Hepatocyte (in vitro differentiated cells): ENCODE data around the gene LRP1B. TPM values are rescaled to one million over a fixed set of nuclear protein-coding genes. Genes with fewer than 3 reads are reported as not detected.

Experiments
- DNase-seq: peaks from one replicate; pipeline ENCODE4 v3.0.0-alpha.2; 2016; ENCODE audit warnings: low spot score
- H2AFZ ChIP-seq: fragments of 200-600 bp; sonication (generic); 2 replicates; pipeline ENCODE4 v1.6.0; 2016; ENCODE audit warnings: antibody characterized with exemption, mild to moderate bottlenecking
- H3K27ac ChIP-seq: fragments of 200-600 bp; sonication (generic); 2 replicates; pipeline ENCODE4 v1.5.1; 2016; ENCODE audit warnings: mild to moderate bottlenecking
- H3K27me3 ChIP-seq: fragments of 200-600 bp; sonication (generic); 2 replicates; pipeline ENCODE4 v1.6.1; 2016
- H3K36me3 ChIP-seq: fragments of 200-600 bp; sonication (generic); replicated peaks from 2 replicates; pipeline ENCODE4 v1.5.1; 2016; ENCODE audit warnings: low read depth; ENCODE audit not compliant: insufficient read depth
- H3K4me1 ChIP-seq: fragments of 200-600 bp; sonication (generic); 2 replicates; pipeline ENCODE4 v1.5.1; 2016; ENCODE audit warnings: mild to moderate bottlenecking, moderate library complexity; ENCODE audit not compliant: insufficient read depth
- H3K4me2 ChIP-seq: fragments of 200-600 bp; sonication (generic); 2 replicates; pipeline ENCODE4 v1.6.0; 2016
- H3K4me3 ChIP-seq: fragments of 200-600 bp; sonication (generic); 2 replicates; pipeline ENCODE4 v1.5.1; 2016; ENCODE audit warnings: mild to moderate bottlenecking
- H3K79me2 ChIP-seq: fragments of 200-600 bp; sonication (generic); 2 replicates; pipeline ENCODE4 v1.6.0; 2017; ENCODE audit warnings: mild to moderate bottlenecking
- H3K9me2 ChIP-seq: fragments of 200-600 bp; sonication (generic); replicated peaks from 2 replicates; pipeline ENCODE4 v1.6.0; 2017; ENCODE audit warnings: mild to moderate bottlenecking; ENCODE audit not compliant: insufficient read depth
- H3K9me3 ChIP-seq: fragments of 200-600 bp; sonication (generic); 2 replicates; pipeline ENCODE4 v1.5.1; 2016; ENCODE audit warnings: low read depth, mild to moderate bottlenecking
- H4K20me1 ChIP-seq: fragments of 200-600 bp; sonication (generic); 2 replicates; pipeline ENCODE4 v1.6.0; 2016; ENCODE audit warnings: mild to moderate bottlenecking; ENCODE audit not compliant: insufficient read depth, poor library complexity, severe bottlenecking
- EZH2 ChIP-seq: fragments of 200-600 bp; sonication (generic); IDR thresholded peaks from 2 replicates; pipeline ENCODE4 v1.6.1; 2016; ENCODE audit warnings: antibody characterized with exemption, mild to moderate bottlenecking, borderline replicate concordance
- EZH2phosphoT487 ChIP-seq: fragments of 200-600 bp; sonication (generic); IDR thresholded peaks from one replicate; pipeline ENCODE4 v1.6.1; 2018; ENCODE audit warnings: antibody characterized with exemption, mild to moderate bottlenecking, low read depth, moderate library complexity; ENCODE audit not compliant: unreplicated experiment, severe bottlenecking
- WGBS: methylation state at CpG from one replicate; pipeline ENCODE4 v1.1.6; 2016; ENCODE audit warnings: low lambda C conversion rate; ENCODE audit errors: missing lambda C conversion rate; 5-methylcytosine and 5-hydroxymethylcytosine counted together
- polyA plus RNA-seq: library from polyadenylated mRNA; unstranded; fragments of >200 nt; fragmentation: Nextera tagmentation; extraction: Ambion mirVana; gene quantifications from 2 replicates; pipeline ENCODE4 v1.2.1, GENCODE V29; 2016
- total RNA-seq: library from RNA; depleted of rRNA; stranded (reverse); fragments of >200 nt; gene quantifications from 2 replicates; pipeline ENCODE4 v1.2.3, GENCODE V29; 2014
- TF ChIP-seq, protein P1 (sequence below): fragments of 200-600 bp; sonication (generic); IDR thresholded peaks from 2 replicates; pipeline ENCODE4 v1.5.1; 2016; ENCODE audit warnings: antibody characterized with exemption, mild to moderate bottlenecking; ENCODE audit not compliant: poor library complexity

LRP1B gene
- total and polyA plus RNA-seq, 2 experiments from 2014 or later: 0.65 to 2.0 TPM

DNA sequence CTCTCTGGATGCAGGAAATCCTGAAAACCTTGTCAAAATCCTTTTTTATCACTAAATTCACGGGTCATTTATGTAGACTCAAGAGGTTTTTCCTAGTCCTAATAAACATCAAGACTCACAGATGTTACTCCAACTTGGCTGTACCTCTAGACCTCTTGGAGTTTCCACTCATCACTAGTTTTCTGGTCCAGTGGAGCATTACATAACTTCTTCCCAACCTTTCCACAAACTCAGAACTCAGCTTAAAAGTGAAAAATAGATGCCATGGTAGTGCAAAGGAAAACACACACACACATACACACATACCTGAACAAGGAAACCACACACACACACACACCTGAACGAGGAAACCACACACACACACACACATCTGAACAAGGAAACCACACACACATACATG lies 807.2 kb downstream of the LRP1B start:
- DNase-seq: no peak
- H3K4me3 ChIP-seq: no peak overlapping the region
- H3K79me2 ChIP-seq: no peaks in the 10 kb centered on the region
- H3K27me3 ChIP-seq: no peaks in the 10 kb centered on the region
- no peaks in the 10 kb centered on the region for H4K20me1 ChIP-seq
- no peaks in the 10 kb centered on the region for H3K36me3 ChIP-seq
- H3K27ac ChIP-seq: no peak overlapping the region
- H2AFZ ChIP-seq: no peak overlapping the region
- no peaks in the 10 kb centered on the region for H3K4me1 ChIP-seq
- TF ChIP-seq EZH2phosphoT487 (no peak), EZH2 (no peak)
- TF ChIP-seq, protein P1, sequence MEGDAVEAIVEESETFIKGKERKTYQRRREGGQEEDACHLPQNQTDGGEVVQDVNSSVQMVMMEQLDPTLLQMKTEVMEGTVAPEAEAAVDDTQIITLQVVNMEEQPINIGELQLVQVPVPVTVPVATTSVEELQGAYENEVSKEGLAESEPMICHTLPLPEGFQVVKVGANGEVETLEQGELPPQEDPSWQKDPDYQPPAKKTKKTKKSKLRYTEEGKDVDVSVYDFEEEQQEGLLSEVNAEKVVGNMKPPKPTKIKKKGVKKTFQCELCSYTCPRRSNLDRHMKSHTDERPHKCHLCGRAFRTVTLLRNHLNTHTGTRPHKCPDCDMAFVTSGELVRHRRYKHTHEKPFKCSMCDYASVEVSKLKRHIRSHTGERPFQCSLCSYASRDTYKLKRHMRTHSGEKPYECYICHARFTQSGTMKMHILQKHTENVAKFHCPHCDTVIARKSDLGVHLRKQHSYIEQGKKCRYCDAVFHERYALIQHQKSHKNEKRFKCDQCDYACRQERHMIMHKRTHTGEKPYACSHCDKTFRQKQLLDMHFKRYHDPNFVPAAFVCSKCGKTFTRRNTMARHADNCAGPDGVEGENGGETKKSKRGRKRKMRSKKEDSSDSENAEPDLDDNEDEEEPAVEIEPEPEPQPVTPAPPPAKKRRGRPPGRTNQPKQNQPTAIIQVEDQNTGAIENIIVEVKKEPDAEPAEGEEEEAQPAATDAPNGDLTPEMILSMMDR: no peak
- H3K9me2 ChIP-seq: no peaks in the 10 kb centered on the region
- no peaks in the 10 kb centered on the region for H3K9me3 ChIP-seq
- WGBS: 91% methylated on average over 2 of the region's 2 CpGs
- no peak overlapping the region for H3K4me2 ChIP-seq

DNA sequence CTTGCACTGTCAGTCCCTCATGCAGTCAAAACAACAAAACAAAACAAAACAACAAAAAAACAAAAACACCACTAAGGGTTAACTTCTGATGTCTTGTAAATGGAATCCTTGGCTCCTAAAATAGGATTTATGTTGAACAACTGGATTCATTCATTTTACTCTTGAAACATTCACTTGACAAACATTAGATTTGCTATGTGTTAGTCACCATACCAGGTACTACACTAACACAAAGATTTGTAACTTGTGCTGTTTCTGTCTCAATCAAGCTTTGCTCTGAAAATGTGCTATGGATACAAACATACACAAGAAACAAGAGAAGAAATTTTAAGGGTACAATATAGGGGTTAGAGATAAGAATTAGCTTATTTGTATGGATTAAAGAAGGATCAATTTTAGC lies 812.8 kb downstream of the LRP1B start:
- Histone ChIP-seq H3K4me2 (no peak overlapping the region), H3K4me1 (no peaks in the 10 kb centered on the region), H3K79me2 (no peaks in the 10 kb centered on the region), H3K9me3 (no peaks in the 10 kb centered on the region), H3K36me3 (no peaks in the 10 kb centered on the region), H3K27me3 (no peaks in the 10 kb centered on the region), H3K27ac (no peak overlapping the region), H2AFZ (no peak overlapping the region), H4K20me1 (no peaks in the 10 kb centered on the region), H3K9me2 (no peaks in the 10 kb centered on the region), H3K4me3 (no peak overlapping the region)
- DNase-seq: no peak
- TF ChIP-seq EZH2phosphoT487: no peak
- TF ChIP-seq, protein P1: no peak

DNA sequence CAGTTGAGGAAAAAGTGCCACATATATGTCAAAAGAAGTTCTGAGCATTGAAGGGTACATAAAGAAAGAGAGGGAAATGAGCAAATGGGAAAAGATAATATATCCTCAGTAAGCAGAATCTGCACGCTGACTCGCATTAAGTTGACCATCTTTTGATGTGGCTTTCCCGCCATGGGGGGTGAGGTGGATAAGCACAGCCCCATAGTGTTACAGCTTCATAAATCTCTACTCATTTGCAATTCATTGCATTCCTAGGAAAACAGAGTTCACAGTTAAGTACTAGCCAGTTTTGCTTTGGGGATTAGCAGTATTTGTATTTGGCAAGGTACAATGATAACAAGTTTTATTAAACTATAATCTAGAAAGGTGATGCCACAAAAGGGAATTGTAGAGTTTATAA lies 814.2 kb downstream of the LRP1B start:
- TF ChIP-seq, protein P1: no peak
- no peak for TF ChIP-seq EZH2
- no peak for TF ChIP-seq EZH2phosphoT487
- 68% methylated on average over 3 of the region's 3 CpGs for WGBS
- no peaks in the 10 kb centered on the region for H3K9me3 ChIP-seq
- H3K27ac ChIP-seq: no peak overlapping the region
- H3K36me3 ChIP-seq: no peaks in the 10 kb centered on the region
- no peak overlapping the region for H3K4me3 ChIP-seq
- no peaks in the 10 kb centered on the region for H3K27me3 ChIP-seq
- H3K4me2 ChIP-seq: no peak overlapping the region
- no peak for DNase-seq
- H3K4me1 ChIP-seq: no peaks in the 10 kb centered on the region
- no peak overlapping the region for H2AFZ ChIP-seq
- H4K20me1 ChIP-seq: no peaks in the 10 kb centered on the region
- H3K79me2 ChIP-seq: no peaks in the 10 kb centered on the region
- H3K9me2 ChIP-seq: no peaks in the 10 kb centered on the region

DNA sequence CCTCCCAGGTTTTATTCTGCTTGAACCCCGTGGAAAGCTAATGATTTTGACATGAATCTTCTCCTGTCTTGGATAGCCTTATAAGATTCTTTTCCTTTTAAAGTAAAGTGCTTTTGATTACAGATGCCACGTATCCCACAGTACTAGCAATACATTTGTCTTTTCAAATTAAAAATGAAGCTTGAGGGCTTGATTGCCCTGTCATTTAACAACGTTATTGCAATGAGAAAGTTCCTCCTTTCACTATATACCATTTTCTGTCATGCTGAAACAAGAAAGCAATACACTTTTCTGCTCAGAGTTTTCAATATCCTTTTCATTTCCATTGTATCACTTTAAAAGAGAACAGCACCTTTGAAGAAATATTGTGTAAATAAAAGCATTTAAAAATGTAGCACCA lies 814.7 kb downstream of the LRP1B start:
- Histone ChIP-seq H3K27ac (no peak overlapping the region), H3K4me3 (no peak overlapping the region), H3K27me3 (no peaks in the 10 kb centered on the region), H4K20me1 (no peaks in the 10 kb centered on the region), H3K9me3 (no peaks in the 10 kb centered on the region), H2AFZ (no peak overlapping the region), H3K79me2 (no peaks in the 10 kb centered on the region), H3K36me3 (no peaks in the 10 kb centered on the region), H3K4me1 (no peaks in the 10 kb centered on the region), H3K9me2 (no peaks in the 10 kb centered on the region), H3K4me2 (no peak overlapping the region)
- WGBS: 72% methylated on average over 3 of the region's 3 CpGs
- no peak for DNase-seq
- TF ChIP-seq EZH2phosphoT487 (no peak), EZH2 (no peak)
- TF ChIP-seq, protein P1: no peak
